PC-9 (cell line): ENCODE results near the gene OR10A2.

Experiments used
- CTCF ChIP-seq: fragments of 200-600 bp; sonication (generic); conservative IDR thresholded peaks from 2 replicates; pipeline ENCODE4 v1.6.1; 2017; ENCODE audit warnings: mixed run types, antibody characterized with exemption, mild to moderate bottlenecking, moderate library complexity
- EZH2 ChIP-seq: fragments of 200-600 bp; sonication (generic); IDR thresholded peaks from 2 replicates; pipeline ENCODE4 v1.8.0; 2017; ENCODE audit warnings: antibody characterized with exemption, low read depth

GRCh38 chr11:6844356-6844755 lies 18.5 kb upstream of the OR10A2 start:
- TF ChIP-seq CTCF (no peak), EZH2 (no peak)
